HFF-Myc (cell line): ENCODE data around the gene ZYX.

Source experiments
- DNase-seq: peaks from one replicate; pipeline ENCODE4 v3.0.0-alpha.2; 2011; ENCODE audit warnings: low read depth; ENCODE audit errors: extremely low read depth
- H3K4me3 ChIP-seq: replicated peaks from 2 replicates; pipeline ENCODE4 v1.5.1; 2011; ENCODE audit warnings: low read depth, mild to moderate bottlenecking, control low read depth, low read length
- CTCF ChIP-seq: IDR thresholded peaks from 2 replicates; pipeline ENCODE4 v1.5.1; 2012; ENCODE audit warnings: mild to moderate bottlenecking, low read depth, low read length, control low read depth; ENCODE audit errors: missing control alignments

Gene ZYX

GRCh38 chr7:143373255-143373794, 7.8 kb upstream of the ZYX start:
- H3K4me3 ChIP-seq, result no peak overlapping the region
- peak; percentile 20 for TF ChIP-seq CTCF
- DNase-seq, result no peak

GRCh38 chr7:143374561-143374960, 6.6 kb upstream of the ZYX start:
- no peak for DNase-seq

GRCh38 chr7:143375298-143376034, 5.7 kb upstream of the ZYX start:
- no peak for DNase-seq
- TF ChIP-seq CTCF, result no peak
- H3K4me3 ChIP-seq, result no peak overlapping the region

More at GRCh38 chr7:143374561-143374960, 6.6 kb upstream of the ZYX start:
- no peak overlapping the region for H3K4me3 ChIP-seq
- no peak for TF ChIP-seq CTCF

- no peak overlapping the region for H3K4me3 ChIP-seq
- no peak for DNase-seq
Measured at GRCh38 chr7:143376396-143376795, 4.7 kb upstream of the ZYX start.

GRCh38 chr7:143379611-143380259, 1.4 kb upstream of the ZYX start:
- H3K4me3 ChIP-seq, result peak overlapping the region; percentile 96
- no peak for TF ChIP-seq CTCF
- no peak for DNase-seq

More at GRCh38 chr7:143376396-143376795, 4.7 kb upstream of the ZYX start:
- TF ChIP-seq CTCF, result no peak

GRCh38 chr7:143380260-143380645, 892 bp upstream of the ZYX start:
- DNase-seq, result peak; percentile 72
- H3K4me3 ChIP-seq, result peak overlapping the region; percentile 96
- peak; percentile 85 for TF ChIP-seq CTCF
